Measurements from ENCODE around the gene TBCEL. TPM values are rescaled to one million over a fixed set of nuclear protein-coding genes. Genes with fewer than 3 reads are reported as not detected.

Gene TBCEL
- polyA plus RNA-seq, 4 donors: 21.7 to 28.6 (median 26.3) TPM

GRCh38 chr11:121132211-121132976, 108.5 kb downstream of the TBCEL start:
- DNase-seq (ENCODE audit: low read depth in 4 of 4, low spot score in 3 of 4): no peak

GRCh38 chr11:121134741-121135312, 110.9 kb downstream of the TBCEL start:
- DNase-seq (ENCODE audit: low read depth in 4 of 4, low spot score in 3 of 4): no peak

- DNase-seq (ENCODE audit: low read depth in 4 of 4, low spot score in 3 of 4): no peak
These were observed 113.1 kb downstream of the TBCEL start for GRCh38 chr11:121137005-121137404.

DNA sequence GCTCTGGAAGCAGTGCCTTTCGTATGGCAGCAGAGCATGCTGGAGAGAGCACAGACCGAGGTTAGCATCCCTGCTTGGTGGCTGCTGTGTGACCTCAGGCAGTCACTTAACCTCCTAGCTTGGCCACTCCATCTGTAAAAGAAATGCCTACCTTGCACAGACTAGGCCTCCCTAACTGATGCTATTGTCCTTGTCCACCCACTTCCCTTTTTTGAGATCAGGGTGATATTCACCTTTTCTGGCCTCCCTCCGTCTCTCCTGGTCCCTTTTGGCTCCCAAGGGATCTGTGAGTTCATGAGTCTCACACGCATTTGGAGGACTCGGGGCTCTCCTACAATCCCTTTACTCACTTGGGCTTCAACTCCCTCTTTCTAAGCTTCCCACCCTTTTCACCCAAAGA, 114.4 kb downstream of the TBCEL start:
- no peak for DNase-seq (ENCODE audit: low read depth in 4 of 4, low spot score in 3 of 4)

DNA sequence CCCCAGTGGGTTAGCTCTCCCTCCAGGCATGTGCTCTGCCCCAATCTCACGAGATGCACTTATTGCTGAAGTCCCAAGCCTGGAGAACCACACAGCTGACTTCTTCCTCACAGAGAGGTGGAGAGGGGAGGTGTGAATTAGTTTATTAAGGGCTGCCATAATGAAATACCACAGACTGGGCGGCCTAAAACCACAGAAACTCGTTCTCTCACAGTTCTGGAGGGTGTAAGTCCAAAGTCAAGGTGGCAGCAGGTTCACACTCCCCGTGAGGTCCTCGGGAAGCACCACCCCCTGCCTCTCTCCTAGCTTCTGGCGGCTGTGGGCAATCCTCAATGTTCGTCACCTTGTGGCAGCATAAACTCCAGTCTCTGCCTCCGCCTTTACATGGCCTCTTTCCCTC, 116.5 kb downstream of the TBCEL start:
- no peak for DNase-seq (ENCODE audit: low read depth in 4 of 4, low spot score in 3 of 4)

Other genes starting within 250 kb of the TBCEL start
- gene TECTA, start 77.1 kb downstream of the TBCEL start, polyA plus RNA-seq (ENCODE audit: insufficient read length in 4 of 4): 1 to 10 TPM; 1.7 to 2.5 (median 2.1) TPM

Measured in left renal pelvis (tissue), 4 donors.